IgD-negative memory B cell (primary cell): ENCODE results near the gene RANBP9. TPM values are rescaled to one million over a fixed set of nuclear protein-coding genes. Genes with fewer than 3 reads are reported as not detected.

Source experiments
- H3K27ac Mint-ChIP-seq, 3 donors: one replicate each; pipeline ENCODE4 v1.8.0; 2020 to 2022; ENCODE audit warnings: mild to moderate bottlenecking in 3 of 3, mixed read lengths in 3 of 3, moderate library complexity in 1 of 3
- H3K27me3 Mint-ChIP-seq: one replicate; pipeline ENCODE4 v1.8.0; 2021; ENCODE audit warnings: mixed read lengths
- H3K36me3 Mint-ChIP-seq: one replicate; pipeline ENCODE4 v1.8.0; 2020; ENCODE audit warnings: mild to moderate bottlenecking, mixed read lengths
- H3K4me1 Mint-ChIP-seq, 3 donors: one replicate each; pipeline ENCODE4 v1.8.0; 2020 to 2022; ENCODE audit warnings: mixed read lengths in 3 of 3, mild to moderate bottlenecking in 1 of 3
- H3K4me3 Mint-ChIP-seq, 4 donors: one replicate each; pipeline ENCODE4 v1.8.0; 2020 to 2022; ENCODE audit warnings: mild to moderate bottlenecking in 4 of 4, mixed read lengths in 4 of 4, moderate library complexity in 3 of 4
- H3K9me3 Mint-ChIP-seq, 3 donors: one replicate each; pipeline ENCODE4 v1.8.0; 2020 to 2021; ENCODE audit warnings: mixed read lengths in 3 of 3, mild to moderate bottlenecking in 1 of 3
- polyA plus RNA-seq: library from polyadenylated mRNA; unstranded; fragments of 300-500 nt; fragmentation: Illumina TruSeq; gene quantifications from one replicate; pipeline ENCODE4 v1.2.3, GENCODE V29; 2021

Gene RANBP9
- polyA plus RNA-seq = 2.4 TPM

GRCh38 chr6:13711733-13712598 lies at the start of gene RANBP9:
Gene RANBP9, minus strand, starts transcription at chr6:13711835. Its CDS starts 330 bp downstream, at chr6:13711505.
- H3K36me3 Mint-ChIP-seq = no peaks in the 10 kb centered on the region
- peak within 1 kb of the TSS; percentile 94 to 99 (median 98) for H3K4me3 Mint-ChIP-seq
- peaks cover 30 to 40% (median 30%) of the 10 kb centered on the region in 3 donors for H3K4me1 Mint-ChIP-seq
- H3K27ac Mint-ChIP-seq = peak within 1 kb of the TSS; percentile 95 to 97 (median 97)
- H3K27me3 Mint-ChIP-seq = no peaks in the 10 kb centered on the region
- no peaks in the 10 kb centered on the region for H3K9me3 Mint-ChIP-seq

GRCh38 chr6:13760307-13761304 lies 49.0 kb upstream of the RANBP9 start:
- peaks cover 2% of the 10 kb centered on the region for H3K36me3 Mint-ChIP-seq
- H3K27me3 Mint-ChIP-seq = peaks cover 11% of the 10 kb centered on the region
- H3K4me3 Mint-ChIP-seq = no peak overlapping the region
- peaks cover 9 to 21% (median 20%) of the 10 kb centered on the region in 3 donors for H3K4me1 Mint-ChIP-seq
- no peak overlapping the region for H3K27ac Mint-ChIP-seq
- H3K9me3 Mint-ChIP-seq = peaks cover 0 to 1% (median 0%) of the 10 kb centered on the region in 3 donors

GRCh38 chr6:13759025-13759424 lies 47.4 kb upstream of the RANBP9 start:
- Mint-ChIP-seq H3K27ac (no peak overlapping the region), H3K36me3 (peaks cover 2% of the 10 kb centered on the region), H3K4me3 (no peak overlapping the region), H3K9me3 (peaks cover 0 to 1% (median 0%) of the 10 kb centered on the region in 3 donors), H3K27me3 (peaks cover 10% of the 10 kb centered on the region), H3K4me1 (peaks cover 6 to 17% (median 16%) of the 10 kb centered on the region in 3 donors)

- H3K27me3 Mint-ChIP-seq = no peaks in the 10 kb centered on the region
- H3K9me3 Mint-ChIP-seq = peaks cover 0 to 1% (median 0%) of the 10 kb centered on the region in 3 donors
- H3K4me1 Mint-ChIP-seq = no peaks in the 10 kb centered on the region
- H3K27ac Mint-ChIP-seq = no peak overlapping the region
- no peak overlapping the region for H3K4me3 Mint-ChIP-seq
- peaks cover 2% of the 10 kb centered on the region for H3K36me3 Mint-ChIP-seq
Observed at GRCh38 chr6:13754644-13755043, 43.0 kb upstream of the RANBP9 start.

GRCh38 chr6:13743736-13744127 lies 32.1 kb upstream of the RANBP9 start:
- Mint-ChIP-seq H3K4me3 (no peak overlapping the region), H3K9me3 (peaks cover 0 to 5% (median 3%) of the 10 kb centered on the region in 3 donors), H3K36me3 (peaks cover 4% of the 10 kb centered on the region), H3K4me1 (peaks cover 0 to 7% (median 0%) of the 10 kb centered on the region in 3 donors), H3K27ac (no peak overlapping the region), H3K27me3 (peaks cover 3% of the 10 kb centered on the region)

- Mint-ChIP-seq H3K9me3 (peaks cover 0 to 5% (median 1%) of the 10 kb centered on the region in 3 donors), H3K27ac (no peak overlapping the region), H3K27me3 (peaks cover 3% of the 10 kb centered on the region), H3K4me3 (peak overlapping the region in 1 of 4 donors; percentile 23), H3K4me1 (peaks cover 0 to 4% (median 0%) of the 10 kb centered on the region in 3 donors), H3K36me3 (peaks cover 4% of the 10 kb centered on the region)
Observed at GRCh38 chr6:13742961-13743735, 31.5 kb upstream of the RANBP9 start.

- Mint-ChIP-seq H3K9me3 (no peaks in the 10 kb centered on the region), H3K27ac (no peak overlapping the region), H3K4me3 (no peak overlapping the region), H3K36me3 (peaks cover 2% of the 10 kb centered on the region), H3K27me3 (peaks cover 2% of the 10 kb centered on the region), H3K4me1 (no peaks in the 10 kb centered on the region)
Observed at GRCh38 chr6:13741365-13741764, 29.7 kb upstream of the RANBP9 start.

GRCh38 chr6:13735031-13735430 lies 23.4 kb upstream of the RANBP9 start:
- H3K4me3 Mint-ChIP-seq = no peak overlapping the region
- H3K4me1 Mint-ChIP-seq = no peaks in the 10 kb centered on the region
- H3K27ac Mint-ChIP-seq = no peak overlapping the region
- no peaks in the 10 kb centered on the region for H3K36me3 Mint-ChIP-seq
- no peaks in the 10 kb centered on the region for H3K9me3 Mint-ChIP-seq
- peaks cover 5% of the 10 kb centered on the region for H3K27me3 Mint-ChIP-seq

- Mint-ChIP-seq H3K27ac (no peak overlapping the region), H3K4me3 (no peak overlapping the region), H3K4me1 (no peaks in the 10 kb centered on the region), H3K27me3 (peaks cover 5% of the 10 kb centered on the region), H3K9me3 (no peaks in the 10 kb centered on the region), H3K36me3 (no peaks in the 10 kb centered on the region)
Observed at GRCh38 chr6:13733178-13733887, 21.7 kb upstream of the RANBP9 start.

- no peak overlapping the region for H3K27ac Mint-ChIP-seq
- H3K9me3 Mint-ChIP-seq = no peaks in the 10 kb centered on the region
- no peaks in the 10 kb centered on the region for H3K4me1 Mint-ChIP-seq
- H3K36me3 Mint-ChIP-seq = no peaks in the 10 kb centered on the region
- peaks cover 5% of the 10 kb centered on the region for H3K27me3 Mint-ChIP-seq
- no peak overlapping the region for H3K4me3 Mint-ChIP-seq
Observed at GRCh38 chr6:13730704-13731103, 19.1 kb upstream of the RANBP9 start.

GRCh38 chr6:13729891-13730290 lies 18.3 kb upstream of the RANBP9 start:
- Mint-ChIP-seq H3K27me3 (peaks cover 5% of the 10 kb centered on the region), H3K27ac (no peak overlapping the region), H3K4me1 (no peaks in the 10 kb centered on the region), H3K36me3 (no peaks in the 10 kb centered on the region), H3K4me3 (no peak overlapping the region), H3K9me3 (no peaks in the 10 kb centered on the region)

GRCh38 chr6:13725570-13725969 lies 13.9 kb upstream of the RANBP9 start:
- no peaks in the 10 kb centered on the region for H3K9me3 Mint-ChIP-seq
- H3K36me3 Mint-ChIP-seq = no peaks in the 10 kb centered on the region
- H3K27ac Mint-ChIP-seq = peak overlapping the region in 1 of 3 donors; percentile 83
- H3K27me3 Mint-ChIP-seq = peaks cover under 1% of the 10 kb centered on the region
- peaks cover 0 to 4% (median 0%) of the 10 kb centered on the region in 3 donors for H3K4me1 Mint-ChIP-seq
- no peak overlapping the region for H3K4me3 Mint-ChIP-seq

- Mint-ChIP-seq H3K36me3 (no peaks in the 10 kb centered on the region), H3K4me3 (no peak overlapping the region), H3K27ac (no peak overlapping the region), H3K4me1 (peaks cover 0 to 4% (median 0%) of the 10 kb centered on the region in 3 donors), H3K27me3 (peaks cover 2% of the 10 kb centered on the region), H3K9me3 (no peaks in the 10 kb centered on the region)
Observed at GRCh38 chr6:13725052-13725451, 13.4 kb upstream of the RANBP9 start.

GRCh38 chr6:13724182-13724581 lies 12.5 kb upstream of the RANBP9 start:
- Mint-ChIP-seq H3K27me3 (peaks cover 2% of the 10 kb centered on the region), H3K4me3 (no peak overlapping the region), H3K4me1 (peaks cover 0 to 4% (median 0%) of the 10 kb centered on the region in 3 donors), H3K27ac (peak overlapping the region in 1 of 3 donors; percentile 88), H3K36me3 (no peaks in the 10 kb centered on the region), H3K9me3 (no peaks in the 10 kb centered on the region)
